GM12801 (cell line): ENCODE results near the gene APOC4.

Source experiments
- TF ChIP-seq, protein P1 (sequence below): IDR thresholded peaks from one replicate; pipeline ENCODE4 v1.5.1; 2011; ENCODE audit warnings: control low read depth; ENCODE audit not compliant: insufficient read length; ENCODE audit errors: extremely low read depth

APOC4 gene

DNA sequence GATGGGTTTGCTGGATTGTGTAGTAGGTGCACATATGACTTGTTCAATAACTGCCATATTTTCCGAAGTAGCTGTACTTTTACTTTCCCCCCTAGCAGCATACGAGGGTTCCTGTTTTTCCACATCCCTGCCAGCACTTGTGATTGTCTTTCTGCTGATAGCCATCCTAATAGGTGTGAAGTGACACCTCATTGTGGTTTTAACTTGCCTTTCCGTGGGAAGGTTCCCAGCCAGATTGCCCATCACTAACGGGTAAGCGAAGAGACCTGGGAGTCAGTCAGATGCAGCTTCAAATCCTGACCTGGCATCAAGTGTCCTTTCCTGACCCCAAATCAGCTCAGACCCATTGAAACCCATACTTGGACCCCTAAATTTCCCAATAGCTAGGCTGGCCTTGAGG, 17.7 kb downstream of the APOC4 start:
- TF ChIP-seq, protein P1, sequence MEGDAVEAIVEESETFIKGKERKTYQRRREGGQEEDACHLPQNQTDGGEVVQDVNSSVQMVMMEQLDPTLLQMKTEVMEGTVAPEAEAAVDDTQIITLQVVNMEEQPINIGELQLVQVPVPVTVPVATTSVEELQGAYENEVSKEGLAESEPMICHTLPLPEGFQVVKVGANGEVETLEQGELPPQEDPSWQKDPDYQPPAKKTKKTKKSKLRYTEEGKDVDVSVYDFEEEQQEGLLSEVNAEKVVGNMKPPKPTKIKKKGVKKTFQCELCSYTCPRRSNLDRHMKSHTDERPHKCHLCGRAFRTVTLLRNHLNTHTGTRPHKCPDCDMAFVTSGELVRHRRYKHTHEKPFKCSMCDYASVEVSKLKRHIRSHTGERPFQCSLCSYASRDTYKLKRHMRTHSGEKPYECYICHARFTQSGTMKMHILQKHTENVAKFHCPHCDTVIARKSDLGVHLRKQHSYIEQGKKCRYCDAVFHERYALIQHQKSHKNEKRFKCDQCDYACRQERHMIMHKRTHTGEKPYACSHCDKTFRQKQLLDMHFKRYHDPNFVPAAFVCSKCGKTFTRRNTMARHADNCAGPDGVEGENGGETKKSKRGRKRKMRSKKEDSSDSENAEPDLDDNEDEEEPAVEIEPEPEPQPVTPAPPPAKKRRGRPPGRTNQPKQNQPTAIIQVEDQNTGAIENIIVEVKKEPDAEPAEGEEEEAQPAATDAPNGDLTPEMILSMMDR: no peak

DNA sequence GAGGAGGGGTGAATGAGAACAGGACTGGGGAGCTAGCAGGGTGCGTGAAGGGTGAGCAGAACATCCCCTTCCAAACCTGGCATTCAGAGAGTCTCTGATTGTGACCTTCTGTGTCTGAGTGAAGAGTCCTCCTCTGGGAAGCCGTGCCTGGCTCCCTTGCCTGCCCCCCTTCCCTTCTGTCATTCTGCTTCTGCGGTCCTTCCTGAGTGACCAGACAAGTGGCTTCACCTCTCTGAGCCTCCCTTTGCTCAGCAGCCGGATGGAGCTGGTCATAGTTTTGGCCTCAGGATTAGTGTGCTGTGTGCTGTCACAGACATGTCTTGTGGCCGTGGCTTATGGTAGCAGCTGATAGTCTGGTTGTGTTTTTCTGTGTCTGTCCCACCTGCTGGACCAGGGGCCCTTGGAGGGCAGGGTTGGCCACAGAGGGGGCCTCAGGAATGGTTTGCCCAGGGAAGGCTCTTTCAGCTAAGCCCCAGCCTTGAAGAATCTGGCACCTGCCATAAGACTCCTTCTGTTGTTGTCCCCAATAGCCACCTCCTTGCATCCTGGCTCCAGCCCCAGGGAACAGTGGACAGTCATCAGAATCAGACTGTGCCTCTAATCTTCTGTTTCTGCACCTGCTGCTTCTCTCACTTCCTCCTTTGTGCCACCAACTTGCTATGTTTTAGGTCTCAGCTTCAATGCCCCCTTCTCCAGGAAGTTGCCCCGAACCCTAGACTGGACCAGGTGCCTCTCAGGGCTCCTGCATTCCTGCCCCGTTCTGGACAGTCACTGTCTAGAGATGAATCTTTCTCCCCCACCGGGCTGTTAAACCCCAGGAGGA, 19.1 kb downstream of the APOC4 start:
- TF ChIP-seq, protein P1: no peak

DNA sequence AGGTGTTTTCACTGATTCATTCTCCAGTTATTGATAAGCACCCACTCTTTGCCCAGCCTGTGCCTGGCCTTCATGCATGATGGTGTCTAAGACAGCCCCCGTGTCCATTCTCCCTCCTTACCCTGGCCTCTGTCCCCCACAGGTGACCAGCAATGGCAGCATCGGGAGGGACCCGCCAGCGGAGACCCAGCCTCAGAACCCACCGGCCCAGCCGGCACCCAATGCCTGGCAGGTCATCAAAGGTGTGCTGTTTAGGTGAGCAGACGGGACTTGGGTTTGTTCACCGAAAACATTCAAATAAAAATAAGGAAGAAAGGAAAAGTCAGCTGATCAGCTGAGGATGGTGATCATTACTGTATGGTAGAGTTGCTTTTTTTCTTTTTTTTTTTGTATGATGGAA, 19.8 kb downstream of the APOC4 start:
- TF ChIP-seq, protein P1: no peak

DNA sequence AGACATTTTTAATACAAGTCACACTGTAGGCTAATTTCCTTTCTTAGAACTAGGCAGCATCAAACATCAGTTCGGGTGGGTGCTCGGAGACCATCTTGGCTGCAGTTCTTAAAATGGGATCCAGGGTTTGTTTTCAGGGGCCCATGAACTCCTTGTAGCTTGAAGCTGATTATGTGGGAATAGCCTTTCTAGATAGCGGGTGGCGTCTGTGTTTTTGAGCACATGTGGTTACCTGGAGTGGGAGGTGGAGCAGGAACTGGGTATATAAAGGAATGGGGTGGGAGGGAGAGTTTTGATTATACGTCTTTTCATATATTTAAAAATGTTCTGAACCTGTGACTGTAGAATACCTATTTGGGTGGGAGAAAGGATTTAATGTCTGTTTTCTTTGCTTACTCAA, 26.1 kb downstream of the APOC4 start:
- TF ChIP-seq, protein P1: no peak

DNA sequence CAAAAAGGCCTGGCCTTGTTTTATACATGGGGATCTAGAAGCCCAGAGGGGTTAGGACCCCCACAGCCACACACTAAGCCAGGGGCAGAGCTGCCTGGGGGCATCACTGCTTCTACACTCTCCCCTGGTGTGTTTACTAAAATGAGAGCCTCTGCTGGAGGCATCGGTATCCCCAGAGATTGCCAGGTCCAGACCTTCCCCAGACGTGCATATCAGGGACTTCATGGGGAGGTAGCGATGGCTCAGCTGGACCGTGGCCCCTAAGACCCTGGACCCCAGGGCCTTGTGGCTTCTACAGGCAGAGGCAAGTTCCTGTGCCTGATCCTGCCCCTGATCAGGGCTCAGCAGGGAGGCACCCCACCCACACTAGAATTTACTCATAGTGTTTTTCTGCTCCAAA, 26.6 kb downstream of the APOC4 start:
- TF ChIP-seq, protein P1: no peak

DNA sequence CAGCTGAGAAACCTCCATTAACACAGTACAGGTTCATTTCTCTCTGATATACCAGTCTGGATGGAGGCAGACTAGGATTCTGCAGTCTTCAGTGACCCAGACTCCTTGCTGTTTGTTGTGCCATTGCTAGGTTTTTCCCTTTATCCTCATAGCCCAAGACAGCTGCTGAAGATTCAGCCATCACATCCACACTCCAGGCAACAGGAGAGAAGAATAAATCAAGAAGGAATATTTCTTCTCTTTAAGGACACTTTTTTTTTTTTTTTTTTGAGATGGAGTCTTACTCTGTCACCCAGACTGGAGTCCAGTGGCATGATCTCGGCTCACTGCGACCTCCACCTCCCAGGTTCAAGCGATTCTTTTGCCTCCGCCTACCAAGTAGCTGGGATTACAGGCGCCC, 27.4 kb downstream of the APOC4 start:
- TF ChIP-seq, protein P1: no peak

DNA sequence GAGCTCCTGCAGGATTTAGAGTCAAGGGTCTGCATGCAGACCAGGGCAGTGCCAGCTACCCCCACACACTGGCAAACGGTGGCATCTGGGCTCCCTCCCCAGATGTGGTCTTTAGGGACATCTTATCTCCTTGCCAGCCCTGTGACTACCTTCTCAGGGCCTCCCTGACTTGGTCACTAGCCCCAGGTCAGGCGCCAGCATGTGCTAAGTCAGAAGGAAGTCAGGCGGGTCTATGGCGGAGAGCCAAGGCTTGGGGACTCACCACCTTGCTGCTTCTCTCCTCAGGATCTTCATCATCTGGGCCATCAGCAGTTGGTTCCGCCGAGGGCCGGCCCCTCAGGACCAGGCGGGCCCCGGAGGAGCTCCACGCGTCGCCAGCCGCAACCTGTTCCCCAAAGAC, 30.8 kb downstream of the APOC4 start:
- TF ChIP-seq, protein P1: no peak
